DMS153 treated with DMSO at 0.1 percent for 48 hours (cell line): ENCODE measurements around the gene CCKAR.
"Not testable (repeated sequence)": the region's sequence is repeated elsewhere in the genome, so short reads cannot be mapped to it uniquely, and the experiment has no call there.

Experiments used
- DNase-seq: peaks from one replicate; lab custom pipeline; 2025; ENCODE audit not compliant: unreplicated experiment; lab: John Stamatoyannopoulos, UW

CCKAR gene

GRCh38 chr4:26490111-26490959 lies at the start of gene CCKAR:
CCKAR (minus strand) TSS chr4:26490484; CDS start chr4:26490267, 217 bp downstream.
- peak; percentile 42 for DNase-seq

- no peak for DNase-seq
These were observed 43.4 kb upstream of the CCKAR start for GRCh38 chr4:26533685-26534084.

GRCh38 chr4:26531491-26532116 lies 41.3 kb upstream of the CCKAR start:
- no peak for DNase-seq

GRCh38 chr4:26530099-26530498 lies 39.8 kb upstream of the CCKAR start:
- DNase-seq, result no peak

GRCh38 chr4:26529479-26529878 lies 39.2 kb upstream of the CCKAR start:
- DNase-seq, result no peak

- no peak for DNase-seq
These were observed 35.5 kb upstream of the CCKAR start for GRCh38 chr4:26525771-26526150.

GRCh38 chr4:26525136-26525770 lies 35.0 kb upstream of the CCKAR start:
- DNase-seq, result no peak

- DNase-seq, result no peak
These were observed 33.7 kb upstream of the CCKAR start for GRCh38 chr4:26524011-26524410.

GRCh38 chr4:26522478-26522877 lies 32.2 kb upstream of the CCKAR start:
- no peak for DNase-seq

- no peak for DNase-seq
These were observed 30.6 kb upstream of the CCKAR start for GRCh38 chr4:26520728-26521450.

GRCh38 chr4:26515936-26516335 lies 25.7 kb upstream of the CCKAR start:
- no peak for DNase-seq

GRCh38 chr4:26510334-26510964 lies 20.2 kb upstream of the CCKAR start:
- DNase-seq, result no peak

GRCh38 chr4:26509681-26510333 lies 19.5 kb upstream of the CCKAR start:
- no peak for DNase-seq

- no peak for DNase-seq
These were observed 17.0 kb upstream of the CCKAR start for GRCh38 chr4:26507286-26507685.

- no peak for DNase-seq
These were observed 13.6 kb upstream of the CCKAR start for GRCh38 chr4:26503844-26504243.

GRCh38 chr4:26503427-26503826 lies 13.1 kb upstream of the CCKAR start:
- no peak for DNase-seq

GRCh38 chr4:26500565-26500999 lies 10.3 kb upstream of the CCKAR start:
- DNase-seq, result not testable (repeated sequence)

GRCh38 chr4:26496207-26496783 lies 6.0 kb upstream of the CCKAR start:
- DNase-seq, result no peak

GRCh38 chr4:26493461-26493860 lies 3.2 kb upstream of the CCKAR start:
- no peak for DNase-seq
